Measurements from ENCODE around the gene TBX10.
"Not testable (repeated sequence)": the region's sequence is repeated elsewhere in the genome, so short reads cannot be mapped to it uniquely, and the experiment has no call there.

The TBX10 gene

DNA sequence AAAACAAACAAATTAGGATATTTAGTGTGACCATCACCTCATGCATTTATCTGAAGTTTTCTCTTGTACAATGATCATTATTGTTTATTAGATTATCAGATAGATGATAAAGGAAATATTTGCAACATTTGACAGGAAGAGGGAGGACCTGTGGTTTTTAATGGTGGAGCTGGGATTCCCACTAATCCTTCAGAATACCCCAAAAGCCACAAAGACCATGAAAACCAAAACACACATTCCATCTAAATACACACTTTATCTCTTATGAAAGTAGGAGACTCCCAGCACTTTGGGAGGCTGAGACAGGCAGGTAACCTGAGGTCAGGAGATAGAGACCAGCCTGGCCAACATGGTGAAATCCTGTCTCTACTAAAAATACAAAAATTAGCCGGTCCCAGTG lies 40.4 kb downstream of the TBX10 start:
- DNase-seq (ENCODE audit: low spot score), result no peak

DNA sequence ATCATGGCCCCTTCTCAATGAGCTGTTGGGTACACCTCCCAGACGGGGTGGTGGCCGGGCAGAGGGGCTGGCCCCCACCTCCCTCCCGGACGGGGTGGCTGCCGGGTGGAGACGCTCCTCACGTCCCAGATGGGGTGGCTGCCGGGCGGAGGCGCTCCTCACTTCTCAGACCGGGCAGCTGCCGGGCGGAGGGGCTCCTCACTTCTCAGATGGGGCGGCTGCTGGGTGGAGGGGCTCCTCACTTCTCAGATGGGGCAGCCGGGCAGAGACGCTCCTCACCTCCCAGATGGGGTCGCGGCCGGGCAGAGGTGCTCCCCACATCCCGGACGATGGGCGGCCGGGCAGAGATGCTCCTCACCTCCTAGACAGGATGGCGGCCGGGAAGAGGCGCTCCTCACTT lies 41.6 kb downstream of the TBX10 start:
- DNase-seq (ENCODE audit: low spot score), result not testable (repeated sequence)

DNA sequence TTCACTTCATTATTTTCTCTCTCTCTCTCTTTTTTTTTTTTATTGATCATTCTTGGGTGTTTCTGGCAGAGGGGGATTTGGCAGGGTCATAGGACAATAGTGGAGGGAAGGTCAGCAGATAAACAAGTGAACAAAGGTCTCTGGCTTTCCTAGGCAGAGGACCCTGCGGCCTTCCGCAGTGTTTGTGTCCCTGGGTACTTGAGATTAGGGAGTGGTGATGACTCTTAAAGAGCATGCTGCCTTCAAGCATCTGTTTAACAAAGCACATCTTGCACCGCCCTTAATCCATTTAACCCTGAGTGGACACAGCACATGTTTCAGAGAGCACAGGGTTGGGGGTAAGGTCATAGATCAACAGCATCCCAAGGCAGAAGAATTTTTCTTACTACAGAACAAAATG lies 42.1 kb downstream of the TBX10 start:
- DNase-seq (ENCODE audit: low spot score), result not testable (repeated sequence)

DNA sequence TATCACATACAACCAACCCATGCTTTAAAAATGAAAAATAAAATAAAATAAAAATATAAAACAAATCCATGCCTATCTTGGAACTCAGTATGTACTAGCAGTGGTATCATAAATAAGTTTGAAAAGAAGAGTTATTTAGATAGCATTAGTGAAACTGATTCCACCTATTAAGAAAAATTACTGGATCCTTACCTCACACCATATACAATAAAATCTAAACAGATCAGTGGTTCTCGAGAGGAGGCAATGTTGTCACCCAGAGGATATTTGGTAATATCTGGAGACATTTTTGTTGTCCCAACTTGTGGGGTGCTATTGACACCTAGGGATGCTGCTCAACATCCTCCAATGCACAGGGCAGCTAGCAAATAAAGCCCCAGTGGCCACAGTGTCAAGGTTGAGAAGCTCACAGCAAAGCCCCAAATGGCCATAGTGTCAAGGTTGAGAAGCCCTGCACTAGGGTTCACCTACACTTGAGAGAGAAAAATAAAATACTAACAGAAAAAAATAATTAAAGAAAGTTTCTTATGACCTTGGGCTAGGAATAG lies 42.7 kb downstream of the TBX10 start:
- DNase-seq (ENCODE audit: low spot score), result no peak

DNA sequence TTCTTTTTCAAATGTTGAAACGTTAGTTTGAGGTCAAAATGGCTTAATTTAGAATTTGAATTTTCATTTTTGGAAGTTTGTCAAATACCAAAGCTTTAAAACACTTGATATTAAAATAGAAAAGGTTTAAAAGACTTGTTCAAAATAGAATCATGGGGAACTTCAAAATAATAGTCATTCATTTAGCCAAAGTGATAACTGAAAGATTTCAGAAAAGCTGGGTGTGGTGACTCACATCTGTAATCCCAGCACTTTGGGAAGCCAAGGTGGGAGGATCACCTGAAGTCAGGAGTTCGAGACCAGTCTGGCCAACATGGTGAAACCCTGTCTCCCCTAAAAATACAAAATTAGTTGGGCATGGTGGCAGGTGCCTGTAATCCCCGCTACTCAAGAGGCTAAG lies 45.1 kb downstream of the TBX10 start:
- DNase-seq (ENCODE audit: low spot score), result no peak

DNA sequence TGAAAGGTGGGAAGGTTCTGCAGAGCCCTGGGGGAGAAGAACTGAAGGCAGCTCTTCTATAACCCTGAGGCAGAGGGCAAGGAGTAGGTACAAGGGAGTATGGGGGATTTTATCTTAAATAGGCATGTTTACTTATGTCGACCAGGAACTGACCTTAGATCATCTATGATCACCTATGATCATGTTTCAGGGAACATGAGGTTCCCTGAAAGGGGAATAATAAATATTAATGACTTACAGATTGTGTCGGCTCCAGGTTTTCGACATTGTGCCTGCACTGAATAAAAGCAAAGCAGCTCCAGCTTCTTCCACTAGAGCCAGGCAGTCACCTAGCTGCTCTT lies 46.0 kb downstream of the TBX10 start:
- no peak for DNase-seq (ENCODE audit: low spot score)

DNA sequence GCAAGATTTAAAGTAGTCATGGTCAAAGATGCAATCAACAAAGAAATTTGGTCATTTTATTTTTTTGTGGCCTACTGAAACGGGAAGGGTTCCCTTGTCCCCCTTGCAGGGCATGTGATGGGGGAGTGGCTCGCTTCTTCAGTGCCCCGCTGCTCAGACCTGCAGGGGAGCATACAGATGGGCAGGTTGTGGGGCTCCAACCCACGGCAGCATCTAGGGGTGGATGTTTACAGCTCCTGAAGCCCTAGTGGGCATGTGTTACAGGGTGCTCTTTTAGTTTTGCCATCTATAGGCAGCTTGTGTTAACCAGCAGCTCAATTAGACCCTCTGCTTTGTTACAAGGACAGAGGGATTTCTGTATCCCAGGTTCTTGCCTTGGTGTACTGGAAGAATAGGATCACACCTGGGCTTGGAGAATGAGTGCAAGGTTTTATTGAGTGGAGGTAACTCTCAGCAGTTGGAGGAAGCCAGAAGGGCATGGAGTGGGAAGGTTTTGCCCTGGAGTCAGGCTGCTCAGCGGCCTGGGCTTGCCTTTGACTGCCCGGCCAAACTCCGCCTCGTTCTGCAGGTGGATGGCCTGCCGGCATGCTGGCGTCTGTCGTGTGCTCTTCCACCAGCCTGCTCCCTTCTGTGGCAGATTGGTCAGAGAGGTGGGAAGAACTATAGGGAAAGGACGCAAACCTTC lies 46.5 kb downstream of the TBX10 start:
- no peak for DNase-seq (ENCODE audit: low spot score)

DNA sequence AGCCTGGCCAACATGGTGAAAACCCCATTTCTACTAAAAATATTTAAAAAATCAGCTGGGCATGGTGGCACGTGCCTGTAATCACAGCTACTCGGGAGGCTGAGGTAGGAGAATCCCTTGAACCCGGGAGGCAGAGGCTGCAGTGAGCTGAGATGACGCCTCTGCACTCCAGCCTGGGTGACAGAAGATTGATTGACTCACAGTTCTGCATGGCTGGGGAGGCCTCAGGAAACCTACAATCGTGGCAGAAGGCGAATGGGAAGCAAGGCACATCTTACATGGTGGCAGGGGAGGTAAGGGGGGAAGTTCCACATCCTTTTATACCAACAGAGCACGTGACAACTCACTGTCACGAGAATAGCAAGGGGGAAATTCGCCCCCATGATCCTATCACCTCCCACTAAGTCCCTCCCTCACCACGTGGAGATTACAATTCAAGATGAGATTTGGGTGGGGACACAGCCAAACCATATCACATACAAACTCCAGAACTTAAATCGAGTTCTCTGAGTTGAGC lies 50.6 kb downstream of the TBX10 start:
- not testable (repeated sequence) for DNase-seq (ENCODE audit: low spot score)

DNA sequence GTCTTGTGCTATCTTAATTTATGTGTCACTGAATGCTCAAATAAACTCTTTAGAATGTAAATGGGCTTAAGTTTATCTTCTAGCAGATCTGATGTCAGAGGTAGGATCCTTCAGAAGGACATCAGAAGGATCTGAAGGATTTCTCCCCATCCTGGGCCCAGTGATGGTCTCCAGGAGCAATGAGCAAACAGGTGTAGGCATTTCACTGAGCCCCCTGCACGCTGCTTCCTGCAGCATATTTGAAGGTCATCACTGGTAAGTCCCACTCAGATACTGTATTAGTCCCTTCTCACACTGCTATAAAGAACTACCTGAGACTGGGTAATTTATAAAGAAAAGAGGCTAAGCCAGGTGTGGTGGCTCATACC lies 51.4 kb downstream of the TBX10 start:
- DNase-seq (ENCODE audit: low spot score), result no peak

DNA sequence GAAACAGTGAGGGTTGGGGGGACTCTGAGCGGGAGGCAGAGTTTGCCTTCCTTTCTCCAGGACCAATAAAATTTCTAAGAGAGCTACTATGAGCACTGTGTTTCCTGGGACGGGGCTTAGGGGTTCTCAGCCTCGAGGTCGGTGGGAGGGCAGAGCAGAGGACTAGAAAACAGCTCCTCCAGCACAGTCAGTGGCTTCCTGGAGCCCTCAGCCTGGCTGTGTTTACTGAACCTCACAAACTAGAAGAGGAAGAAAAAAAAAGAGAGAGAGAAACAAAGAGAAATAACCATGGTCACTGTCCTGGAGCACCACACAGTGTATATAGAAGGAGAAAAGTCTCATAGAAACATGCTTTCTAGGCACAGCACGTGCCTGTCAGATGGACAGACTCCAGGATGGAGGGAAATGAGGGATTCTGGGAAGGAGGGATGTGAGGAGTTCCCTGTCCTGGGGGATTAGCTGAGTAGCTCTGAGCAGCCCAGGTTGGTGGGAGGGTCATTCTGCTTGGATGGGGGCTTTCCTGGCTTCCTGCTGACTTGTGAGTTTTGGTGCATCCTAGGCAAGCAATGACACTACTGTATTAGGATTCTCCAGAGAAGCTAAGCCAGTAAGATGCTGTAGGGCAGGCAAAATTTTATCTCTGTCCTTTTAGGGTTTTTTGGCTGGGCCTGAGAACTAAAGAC lies 52.9 kb downstream of the TBX10 start:
- no peak for DNase-seq (ENCODE audit: low spot score)

DNA sequence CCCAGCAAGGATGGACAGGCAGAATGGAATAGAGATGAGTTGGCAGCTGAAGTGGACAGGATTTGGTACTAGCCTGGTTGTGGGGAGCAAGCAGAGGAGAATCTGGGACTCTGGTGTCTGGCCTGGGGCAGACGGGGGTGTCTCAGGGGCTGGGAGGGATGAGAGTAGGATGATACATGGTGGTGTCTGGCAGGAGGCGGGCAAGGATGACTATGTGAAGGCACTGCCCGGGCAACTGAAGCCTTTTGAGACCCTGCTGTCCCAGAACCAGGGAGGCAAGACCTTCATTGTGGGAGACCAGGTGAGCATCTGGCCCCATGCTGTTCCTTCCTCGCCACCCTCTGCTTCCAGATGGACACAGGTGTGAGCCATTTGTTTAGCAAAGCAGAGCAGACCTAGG lies 53.7 kb downstream of the TBX10 start:
- no peak for DNase-seq (ENCODE audit: low spot score)

DNA sequence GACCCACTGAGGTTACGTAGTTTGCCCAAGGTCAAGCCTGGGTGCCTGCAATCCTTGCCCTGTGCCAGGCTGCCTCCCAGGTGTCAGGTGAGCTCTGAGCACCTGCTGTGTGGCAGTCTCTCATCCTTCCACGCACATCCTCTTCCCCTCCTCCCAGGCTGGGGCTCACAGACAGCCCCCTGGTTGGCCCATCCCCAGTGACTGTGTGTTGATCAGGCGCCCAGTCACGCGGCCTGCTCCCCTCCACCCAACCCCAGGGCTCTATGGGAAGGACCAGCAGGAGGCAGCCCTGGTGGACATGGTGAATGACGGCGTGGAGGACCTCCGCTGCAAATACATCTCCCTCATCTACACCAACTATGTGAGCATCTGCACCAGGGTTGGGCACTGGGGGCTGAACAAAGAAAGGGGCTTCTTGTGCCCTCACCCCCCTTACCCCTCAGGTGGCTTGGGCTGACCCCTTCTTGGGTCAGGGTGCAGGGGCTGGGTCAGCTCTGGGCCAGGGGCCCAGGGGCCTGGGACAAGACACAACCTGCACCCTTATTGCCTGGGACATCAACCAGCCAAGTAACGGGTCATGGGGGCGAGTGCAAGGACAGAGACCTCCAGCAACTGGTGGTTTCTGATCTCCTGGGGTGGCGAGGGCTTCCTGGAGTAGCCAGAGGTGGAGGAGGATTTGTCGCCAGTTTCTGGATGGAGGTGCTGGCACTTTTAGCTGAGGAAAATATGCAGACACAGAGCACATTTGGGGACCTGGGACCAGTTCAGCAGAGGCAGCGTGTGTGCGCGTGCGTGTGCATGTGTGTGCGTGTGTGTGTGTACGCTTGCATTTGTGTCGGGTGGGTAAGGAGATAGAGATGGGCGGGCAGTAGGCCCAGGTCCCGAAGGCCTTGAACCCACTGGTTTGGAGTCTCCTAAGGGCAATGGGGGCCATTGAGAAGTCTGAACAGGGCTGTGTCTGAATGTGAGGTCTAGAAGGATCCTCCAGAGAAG lies 54.4 kb downstream of the TBX10 start:
- DNase-seq (ENCODE audit: low spot score), result no peak

DNA sequence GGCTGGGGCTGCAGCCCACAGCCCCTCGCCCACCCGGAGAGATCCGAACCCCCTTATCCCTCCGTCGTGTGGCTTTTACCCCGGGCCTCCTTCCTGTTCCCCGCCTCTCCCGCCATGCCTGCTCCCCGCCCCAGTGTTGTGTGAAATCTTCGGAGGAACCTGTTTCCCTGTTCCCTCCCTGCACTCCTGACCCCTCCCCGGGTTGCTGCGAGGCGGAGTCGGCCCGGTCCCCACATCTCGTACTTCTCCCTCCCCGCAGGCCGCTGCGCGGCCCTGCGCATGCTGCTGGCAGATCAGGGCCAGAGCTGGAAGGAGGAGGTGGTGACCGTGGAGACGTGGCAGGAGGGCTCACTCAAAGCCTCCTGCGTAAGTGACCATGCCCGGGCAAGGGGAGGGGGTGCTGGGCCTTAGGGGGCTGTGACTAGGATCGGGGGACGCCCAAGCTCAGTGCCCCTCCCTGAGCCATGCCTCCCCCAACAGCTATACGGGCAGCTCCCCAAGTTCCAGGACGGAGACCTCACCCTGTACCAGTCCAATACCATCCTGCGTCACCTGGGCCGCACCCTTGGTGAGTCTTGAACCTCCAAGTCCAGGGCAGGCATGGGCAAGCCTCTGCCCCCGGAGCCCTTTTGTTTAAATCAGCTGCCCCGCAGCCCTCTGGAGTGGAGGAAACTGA lies 55.2 kb downstream of the TBX10 start:
- peak; percentile 60 for DNase-seq (ENCODE audit: low spot score)

DNA sequence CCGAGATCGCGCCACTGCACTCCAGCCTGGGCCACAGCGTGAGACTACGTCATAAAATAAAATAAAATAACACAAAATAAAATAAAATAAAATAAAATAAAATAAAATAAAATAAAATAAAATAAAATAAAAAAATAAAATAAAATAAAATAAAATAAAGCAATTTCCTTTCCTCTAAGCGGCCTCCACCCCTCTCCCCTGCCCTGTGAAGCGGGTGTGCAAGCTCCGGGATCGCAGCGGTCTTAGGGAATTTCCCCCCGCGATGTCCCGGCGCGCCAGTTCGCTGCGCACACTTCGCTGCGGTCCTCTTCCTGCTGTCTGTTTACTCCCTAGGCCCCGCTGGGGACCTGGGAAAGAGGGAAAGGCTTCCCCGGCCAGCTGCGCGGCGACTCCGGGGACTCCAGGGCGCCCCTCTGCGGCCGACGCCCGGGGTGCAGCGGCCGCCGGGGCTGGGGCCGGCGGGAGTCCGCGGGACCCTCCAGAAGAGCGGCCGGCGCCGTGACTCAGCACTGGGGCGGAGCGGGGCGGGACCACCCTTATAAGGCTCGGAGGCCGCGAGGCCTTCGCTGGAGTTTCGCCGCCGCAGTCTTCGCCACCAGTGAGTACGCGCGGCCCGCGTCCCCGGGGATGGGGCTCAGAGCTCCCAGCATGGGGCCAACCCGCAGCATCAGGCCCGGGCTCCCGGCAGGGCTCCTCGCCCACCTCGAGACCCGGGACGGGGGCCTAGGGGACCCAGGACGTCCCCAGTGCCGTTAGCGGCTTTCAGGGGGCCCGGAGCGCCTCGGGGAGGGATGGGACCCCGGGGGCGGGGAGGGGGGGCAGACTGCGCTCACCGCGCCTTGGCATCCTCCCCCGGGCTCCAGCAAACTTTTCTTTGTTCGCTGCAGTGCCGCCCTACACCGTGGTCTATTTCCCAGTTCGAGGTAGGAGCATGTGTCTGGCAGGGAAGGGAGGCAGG lies 56.0 kb downstream of the TBX10 start, which contains the start of gene GSTP1:
Gene GSTP1 (plus strand): TSS at position 566 of the 958 bp plus-strand sequence. CDS start 32 bp downstream, at position 598.
- DNase-seq (ENCODE audit: low spot score), result peak; percentile 75

DNA sequence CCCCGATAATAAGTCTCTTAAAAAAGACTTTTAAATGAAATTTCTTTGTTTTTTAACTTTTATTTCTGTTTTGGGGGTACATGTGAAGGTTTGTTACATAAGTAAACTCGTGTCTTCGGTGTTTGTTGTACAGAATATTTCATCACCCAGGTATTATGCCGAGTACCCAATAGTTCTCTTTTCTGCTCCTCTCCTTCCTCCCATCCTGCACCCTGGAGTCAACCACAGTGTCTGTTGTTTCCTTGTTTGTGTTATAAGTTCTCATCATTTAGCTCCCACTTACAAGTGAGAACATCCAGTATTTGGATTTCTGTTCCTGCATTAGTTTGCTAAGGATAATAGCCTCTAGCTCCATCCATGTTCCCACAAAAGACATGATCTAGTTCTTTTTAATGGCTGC lies 57.6 kb downstream of the TBX10 start:
- DNase-seq (ENCODE audit: low spot score), result no peak

DNA sequence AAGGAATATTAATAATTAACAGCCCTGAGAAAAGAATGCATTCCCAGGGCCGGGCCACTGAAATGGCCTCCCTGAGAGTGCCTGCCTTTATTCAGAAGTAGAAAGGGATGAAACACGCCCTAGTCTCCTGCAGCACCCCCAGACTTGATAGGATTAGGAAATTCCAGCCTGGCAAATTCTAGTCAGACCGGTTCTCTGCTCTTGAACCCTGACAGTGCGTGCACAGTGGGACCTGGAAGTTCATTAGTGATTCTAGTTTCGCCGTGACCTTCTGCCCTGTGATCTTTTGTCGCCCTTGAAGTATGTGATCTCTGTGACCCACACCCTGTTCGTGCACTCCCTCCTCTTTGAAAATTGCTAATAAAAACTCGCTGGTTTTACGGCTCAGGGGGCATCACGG lies 58.1 kb downstream of the TBX10 start:
- no peak for DNase-seq (ENCODE audit: low spot score)
